PC-9 (cell line): ENCODE measurements around the gene GABRB3.

Experiments used
- CTCF ChIP-seq: fragments of 200-600 bp; sonication (generic); conservative IDR thresholded peaks from 2 replicates; pipeline ENCODE4 v1.6.1; 2017; ENCODE audit warnings: mixed run types, antibody characterized with exemption, mild to moderate bottlenecking, moderate library complexity
- EZH2 ChIP-seq: fragments of 200-600 bp; sonication (generic); IDR thresholded peaks from 2 replicates; pipeline ENCODE4 v1.8.0; 2017; ENCODE audit warnings: antibody characterized with exemption, low read depth

GRCh38 chr15:26661107-26661506, 111.8 kb downstream of the GABRB3 start:
- TF ChIP-seq CTCF (no peak), EZH2 (no peak)
